Nephron (organoid): ENCODE data around the gene CCDC8.

Source experiments
- H3K27ac Mint-ChIP-seq, 3 experiments: 2 replicates each; pipeline ENCODE4 v1.8.0; 2020; ENCODE audit warnings: mixed read lengths in 3 of 3, mild to moderate bottlenecking in 2 of 3, moderate library complexity in 1 of 3
- H3K27me3 Mint-ChIP-seq: 2 replicates; pipeline ENCODE4 v1.8.0; 2021; ENCODE audit warnings: low read depth, mild to moderate bottlenecking, moderate library complexity, mixed read lengths
- H3K36me3 Mint-ChIP-seq: 2 replicates; pipeline ENCODE4 v1.8.0; 2020; ENCODE audit warnings: low read depth, mixed read lengths
- H3K4me1 Mint-ChIP-seq: 2 replicates; pipeline ENCODE4 v1.8.0; 2020; ENCODE audit warnings: mixed read lengths
- H3K4me3 Mint-ChIP-seq, 3 experiments: 2 replicates each; pipeline ENCODE4 v1.8.0; 2020; ENCODE audit warnings: mild to moderate bottlenecking in 3 of 3, mixed read lengths in 3 of 3, moderate library complexity in 2 of 3
- H3K9me3 Mint-ChIP-seq: 2 replicates; pipeline ENCODE4 v1.8.0; 2020; ENCODE audit warnings: mixed read lengths
- TF ChIP-seq, protein P1 (sequence below), 3 experiments: fragments of 200-600 bp; sonication (generic); IDR thresholded peaks; one replicate each; pipeline ENCODE4 v1.5.0; 2021; ENCODE audit warnings: antibody characterized with exemption in 3 of 3; ENCODE audit not compliant: unreplicated experiment in 3 of 3

CCDC8 gene

DNA sequence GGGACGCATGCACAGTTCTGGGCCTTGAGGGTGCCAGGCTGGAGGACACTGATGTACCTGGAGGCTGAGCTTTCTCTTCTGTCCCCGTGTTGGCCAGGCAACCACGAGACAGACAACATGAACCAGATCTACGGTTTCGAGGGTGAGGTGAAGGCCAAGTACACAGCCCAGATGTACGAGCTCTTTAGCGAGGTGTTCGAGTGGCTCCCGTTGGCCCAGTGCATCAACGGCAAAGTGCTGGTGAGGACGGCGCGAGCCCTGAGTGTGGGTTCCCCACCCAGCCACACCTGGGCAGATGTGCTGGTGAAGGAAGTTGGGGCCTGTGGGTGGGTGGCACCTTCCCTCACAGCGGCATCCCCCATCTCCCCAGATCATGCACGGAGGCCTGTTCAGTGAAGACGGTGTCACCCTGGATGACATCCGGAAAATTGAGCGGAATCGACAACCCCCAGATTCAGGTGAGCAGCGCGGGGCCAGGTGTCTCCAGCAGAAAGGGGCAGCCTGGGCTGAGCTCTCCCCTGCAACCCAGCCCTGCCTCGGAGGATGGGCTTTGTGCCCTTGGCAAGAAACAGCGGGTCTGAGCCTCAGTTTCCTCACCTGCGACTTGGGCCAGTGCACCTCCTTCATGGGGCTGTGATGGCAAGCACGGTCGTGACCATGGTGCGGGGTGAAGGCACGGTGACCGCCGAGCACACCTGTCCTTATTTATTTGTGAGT lies 26.2 kb downstream of the CCDC8 start:
- Mint-ChIP-seq H3K36me3 (peaks cover 77% of the 10 kb centered on the region), H3K9me3 (no peaks in the 10 kb centered on the region), H3K4me3 (no peak overlapping the region), H3K4me1 (peaks cover 14% of the 10 kb centered on the region), H3K27me3 (no peaks in the 10 kb centered on the region), H3K27ac (no peak overlapping the region)
- TF ChIP-seq, protein P1, sequence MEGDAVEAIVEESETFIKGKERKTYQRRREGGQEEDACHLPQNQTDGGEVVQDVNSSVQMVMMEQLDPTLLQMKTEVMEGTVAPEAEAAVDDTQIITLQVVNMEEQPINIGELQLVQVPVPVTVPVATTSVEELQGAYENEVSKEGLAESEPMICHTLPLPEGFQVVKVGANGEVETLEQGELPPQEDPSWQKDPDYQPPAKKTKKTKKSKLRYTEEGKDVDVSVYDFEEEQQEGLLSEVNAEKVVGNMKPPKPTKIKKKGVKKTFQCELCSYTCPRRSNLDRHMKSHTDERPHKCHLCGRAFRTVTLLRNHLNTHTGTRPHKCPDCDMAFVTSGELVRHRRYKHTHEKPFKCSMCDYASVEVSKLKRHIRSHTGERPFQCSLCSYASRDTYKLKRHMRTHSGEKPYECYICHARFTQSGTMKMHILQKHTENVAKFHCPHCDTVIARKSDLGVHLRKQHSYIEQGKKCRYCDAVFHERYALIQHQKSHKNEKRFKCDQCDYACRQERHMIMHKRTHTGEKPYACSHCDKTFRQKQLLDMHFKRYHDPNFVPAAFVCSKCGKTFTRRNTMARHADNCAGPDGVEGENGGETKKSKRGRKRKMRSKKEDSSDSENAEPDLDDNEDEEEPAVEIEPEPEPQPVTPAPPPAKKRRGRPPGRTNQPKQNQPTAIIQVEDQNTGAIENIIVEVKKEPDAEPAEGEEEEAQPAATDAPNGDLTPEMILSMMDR (IDR thresholded peaks at IDR 0.05; ENCODE audit: unreplicated experiment in 3 of 3): no peak

DNA sequence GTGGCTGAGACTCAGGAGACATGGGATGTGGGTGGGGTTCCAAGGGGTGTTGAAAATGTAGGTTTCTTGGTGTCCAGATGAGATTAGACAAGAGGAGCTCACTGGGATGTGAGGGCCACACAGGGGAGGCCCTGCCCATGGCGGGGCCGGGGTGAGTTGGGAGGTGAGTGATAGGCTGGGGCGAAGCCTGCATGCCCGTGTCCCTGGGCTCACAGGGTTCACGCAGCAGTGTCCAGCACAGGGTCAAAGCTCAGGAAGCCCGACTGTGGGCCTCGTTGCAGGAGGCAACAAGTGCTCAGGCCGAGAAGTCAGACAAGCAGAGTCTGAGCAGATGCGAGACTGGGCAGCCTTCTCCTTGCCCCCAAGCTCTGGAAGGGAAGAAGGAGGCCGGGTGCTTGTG lies 27.2 kb downstream of the CCDC8 start:
- H3K36me3 Mint-ChIP-seq: peaks cover 81% of the 10 kb centered on the region
- TF ChIP-seq, protein P1 (IDR thresholded peaks at IDR 0.05; ENCODE audit: unreplicated experiment in 3 of 3): no peak
- no peak overlapping the region for H3K27ac Mint-ChIP-seq
- no peak overlapping the region for H3K4me3 Mint-ChIP-seq
- H3K9me3 Mint-ChIP-seq: no peaks in the 10 kb centered on the region
- peaks cover 11% of the 10 kb centered on the region for H3K4me1 Mint-ChIP-seq
- no peaks in the 10 kb centered on the region for H3K27me3 Mint-ChIP-seq

DNA sequence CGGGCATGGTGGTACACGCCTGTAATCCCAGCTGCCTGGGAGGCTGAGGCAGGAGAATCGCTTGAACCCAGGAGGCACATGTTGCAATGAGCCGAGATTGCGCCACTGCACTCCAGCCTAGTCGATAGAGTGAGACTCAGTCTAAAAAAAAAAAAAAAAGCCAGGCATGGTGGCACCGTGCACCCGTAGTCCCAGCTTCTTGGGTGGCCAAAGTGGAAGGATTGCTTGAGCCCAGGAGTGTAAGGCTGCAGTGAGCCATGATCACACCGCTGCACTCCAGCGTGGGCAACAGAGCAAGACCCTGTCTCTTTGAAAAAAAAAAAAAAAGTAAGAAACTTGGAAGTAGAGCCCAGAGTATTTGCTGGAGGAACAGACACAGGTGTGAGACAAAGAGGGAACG lies 27.7 kb downstream of the CCDC8 start:
- Mint-ChIP-seq H3K27me3 (no peaks in the 10 kb centered on the region), H3K27ac (no peak overlapping the region), H3K36me3 (peaks cover 84% of the 10 kb centered on the region), H3K4me3 (no peak overlapping the region), H3K9me3 (peaks cover 5% of the 10 kb centered on the region), H3K4me1 (peaks cover 16% of the 10 kb centered on the region)
- TF ChIP-seq, protein P1 (IDR thresholded peaks at IDR 0.05; ENCODE audit: unreplicated experiment in 3 of 3): no peak

DNA sequence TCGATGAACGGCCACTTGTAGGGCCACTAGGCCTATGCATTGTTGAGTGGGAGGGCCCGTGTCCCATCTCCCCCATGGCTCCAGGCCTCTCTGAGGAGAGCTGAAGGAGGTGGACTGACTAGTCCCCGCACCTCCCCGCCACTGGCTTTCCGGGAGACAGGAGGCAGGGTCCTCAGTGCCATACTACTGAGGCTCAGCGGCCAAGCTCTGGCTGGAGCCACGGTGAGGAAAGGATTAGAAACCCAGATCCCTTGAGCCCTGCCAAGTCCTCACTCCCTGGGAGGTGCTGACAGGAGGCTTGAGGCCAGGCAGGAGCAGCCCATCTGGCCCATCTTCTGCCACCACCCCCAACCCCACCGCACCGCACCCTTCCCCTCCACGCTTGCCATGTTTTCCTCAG lies 29.0 kb downstream of the CCDC8 start:
- TF ChIP-seq, protein P1 (IDR thresholded peaks at IDR 0.05; ENCODE audit: unreplicated experiment in 3 of 3): no peak
- H3K9me3 Mint-ChIP-seq: peaks cover 9% of the 10 kb centered on the region
- peaks cover 90% of the 10 kb centered on the region for H3K36me3 Mint-ChIP-seq
- no peaks in the 10 kb centered on the region for H3K27me3 Mint-ChIP-seq
- no peak overlapping the region for H3K4me3 Mint-ChIP-seq
- no peak overlapping the region for H3K27ac Mint-ChIP-seq
- peaks cover 25% of the 10 kb centered on the region for H3K4me1 Mint-ChIP-seq

DNA sequence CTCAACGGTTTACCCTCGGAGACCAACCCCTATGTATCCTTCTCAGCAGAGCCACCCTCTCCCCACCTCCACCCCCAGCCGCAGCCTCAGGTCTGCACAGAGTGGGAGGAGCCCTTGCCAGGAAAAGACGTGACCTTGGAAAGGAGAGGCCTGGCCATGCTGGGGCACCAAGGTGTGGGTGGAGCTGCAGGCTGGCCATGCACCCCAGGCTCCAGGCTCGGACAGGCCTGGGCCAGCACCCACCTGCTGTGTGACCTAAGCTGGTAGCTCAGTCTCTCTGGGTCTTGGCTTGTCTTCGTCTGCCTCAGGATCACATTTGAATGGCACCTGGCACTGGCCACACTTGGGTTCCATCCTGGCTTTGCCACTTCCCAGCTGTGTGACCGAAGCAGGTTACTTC lies 29.5 kb downstream of the CCDC8 start:
- no peaks in the 10 kb centered on the region for H3K27me3 Mint-ChIP-seq
- H3K36me3 Mint-ChIP-seq: peaks cover 88% of the 10 kb centered on the region
- peaks cover 9% of the 10 kb centered on the region for H3K9me3 Mint-ChIP-seq
- TF ChIP-seq, protein P1 (IDR thresholded peaks at IDR 0.05; ENCODE audit: unreplicated experiment in 3 of 3): no peak
- H3K4me1 Mint-ChIP-seq: peaks cover 27% of the 10 kb centered on the region
- no peak overlapping the region for H3K4me3 Mint-ChIP-seq
- H3K27ac Mint-ChIP-seq: no peak overlapping the region

DNA sequence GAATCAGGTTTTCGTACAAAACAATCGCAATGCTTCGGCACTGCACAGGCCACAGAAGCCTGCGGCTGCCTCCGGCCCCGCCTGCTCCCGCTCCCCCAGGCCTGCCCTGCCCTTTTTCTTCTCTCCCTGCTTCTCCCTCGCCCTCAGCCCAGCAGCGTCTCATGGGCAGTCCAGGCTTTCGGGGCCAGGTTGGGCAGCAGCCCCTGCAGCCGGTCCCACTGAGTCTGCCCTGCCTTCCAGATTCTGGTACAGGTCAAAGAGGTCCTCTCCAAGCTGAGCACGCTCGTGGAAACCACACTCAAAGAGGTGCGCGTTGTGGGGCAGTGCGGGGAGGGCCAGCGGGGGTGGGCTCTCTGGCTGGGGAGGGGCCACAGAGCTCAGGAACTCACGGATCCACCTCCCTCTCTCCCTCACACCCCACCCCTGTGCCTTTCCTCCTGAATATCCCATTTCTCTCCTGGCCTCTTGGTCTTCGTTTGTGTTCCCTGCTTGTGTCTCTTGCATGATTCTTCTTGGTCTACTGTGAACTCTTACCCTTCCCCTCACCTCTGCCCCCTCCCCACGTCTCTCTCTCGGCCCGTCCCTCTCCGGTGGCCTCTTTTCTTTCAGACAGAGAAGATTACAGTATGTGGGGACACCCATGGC lies 30.1 kb downstream of the CCDC8 start:
- Mint-ChIP-seq H3K27ac (no peak overlapping the region), H3K9me3 (peaks cover 9% of the 10 kb centered on the region), H3K27me3 (no peaks in the 10 kb centered on the region), H3K4me1 (peaks cover 31% of the 10 kb centered on the region), H3K4me3 (no peak overlapping the region), H3K36me3 (peaks cover 88% of the 10 kb centered on the region)
- TF ChIP-seq, protein P1 (IDR thresholded peaks at IDR 0.05; ENCODE audit: unreplicated experiment in 3 of 3): no peak
